ENCODE data around the gene OR51V1.
"Not testable (repeated sequence)": the region's sequence is repeated elsewhere in the genome, so short reads cannot be mapped to it uniquely, and the experiment has no call there.

The OR51V1 gene

DNA sequence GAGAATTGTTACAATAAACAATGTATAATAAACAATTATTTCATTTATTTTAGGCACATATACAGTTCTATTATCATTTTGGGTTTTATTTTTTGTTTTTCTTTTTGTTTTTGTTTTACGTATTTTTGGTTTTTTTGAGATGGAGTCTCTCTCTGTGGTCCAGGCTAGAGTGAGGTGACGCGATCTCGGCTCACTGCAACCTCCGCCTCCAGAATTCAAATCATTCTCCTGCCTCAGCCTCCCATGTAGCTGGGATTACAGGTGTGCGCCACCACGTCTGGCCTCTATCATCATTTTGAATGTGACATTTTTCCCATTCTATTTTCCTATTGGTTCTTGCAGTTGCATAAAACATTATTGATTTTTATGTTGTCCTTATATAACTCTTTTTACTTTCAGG is 25.5 kb downstream of the OR51V1 start:
- Histone ChIP-seq H2AFZ (ENCODE audit: low read length) (no peak overlapping the region), H3K4me2 (ENCODE audit: low read length) (no peak overlapping the region), H3K9me2 (ENCODE audit: low read depth, low read length) (no peaks in the 10 kb centered on the region), H3K36me3 (ENCODE audit: insufficient read depth, low read length) (no peaks in the 10 kb centered on the region), H3K27me3 (ENCODE audit: insufficient read depth, low read length) (no peaks in the 10 kb centered on the region), H3K9me3 (ENCODE audit: low read length) (no peaks in the 10 kb centered on the region), H3K9ac (ENCODE audit: low read length) (no peak overlapping the region), H4K20me1 (ENCODE audit: insufficient read depth, low read length) (no peaks in the 10 kb centered on the region), H3K4me1 (ENCODE audit: insufficient read depth, low read length, severe bottlenecking) (no peaks in the 10 kb centered on the region), H3K27ac (ENCODE audit: low read depth, low read length, poor library complexity, severe bottlenecking) (no peak overlapping the region), H3K79me2 (ENCODE audit: insufficient read depth, low read length) (no peaks in the 10 kb centered on the region), H3F3A (ENCODE audit: insufficient read depth, low read length) (no peaks in the 10 kb centered on the region), H3K4me3 (ENCODE audit: low read depth, low read length, poor library complexity, severe bottlenecking) (no peak overlapping the region)
- TF ChIP-seq, protein P1, sequence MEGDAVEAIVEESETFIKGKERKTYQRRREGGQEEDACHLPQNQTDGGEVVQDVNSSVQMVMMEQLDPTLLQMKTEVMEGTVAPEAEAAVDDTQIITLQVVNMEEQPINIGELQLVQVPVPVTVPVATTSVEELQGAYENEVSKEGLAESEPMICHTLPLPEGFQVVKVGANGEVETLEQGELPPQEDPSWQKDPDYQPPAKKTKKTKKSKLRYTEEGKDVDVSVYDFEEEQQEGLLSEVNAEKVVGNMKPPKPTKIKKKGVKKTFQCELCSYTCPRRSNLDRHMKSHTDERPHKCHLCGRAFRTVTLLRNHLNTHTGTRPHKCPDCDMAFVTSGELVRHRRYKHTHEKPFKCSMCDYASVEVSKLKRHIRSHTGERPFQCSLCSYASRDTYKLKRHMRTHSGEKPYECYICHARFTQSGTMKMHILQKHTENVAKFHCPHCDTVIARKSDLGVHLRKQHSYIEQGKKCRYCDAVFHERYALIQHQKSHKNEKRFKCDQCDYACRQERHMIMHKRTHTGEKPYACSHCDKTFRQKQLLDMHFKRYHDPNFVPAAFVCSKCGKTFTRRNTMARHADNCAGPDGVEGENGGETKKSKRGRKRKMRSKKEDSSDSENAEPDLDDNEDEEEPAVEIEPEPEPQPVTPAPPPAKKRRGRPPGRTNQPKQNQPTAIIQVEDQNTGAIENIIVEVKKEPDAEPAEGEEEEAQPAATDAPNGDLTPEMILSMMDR (IDR thresholded peaks at IDR 0.05; ENCODE audit: low read length): no peak
- no peak for TF ChIP-seq EZH2 (IDR thresholded peaks at IDR 0.05; ENCODE audit: borderline replicate concordance, low read length)

DNA sequence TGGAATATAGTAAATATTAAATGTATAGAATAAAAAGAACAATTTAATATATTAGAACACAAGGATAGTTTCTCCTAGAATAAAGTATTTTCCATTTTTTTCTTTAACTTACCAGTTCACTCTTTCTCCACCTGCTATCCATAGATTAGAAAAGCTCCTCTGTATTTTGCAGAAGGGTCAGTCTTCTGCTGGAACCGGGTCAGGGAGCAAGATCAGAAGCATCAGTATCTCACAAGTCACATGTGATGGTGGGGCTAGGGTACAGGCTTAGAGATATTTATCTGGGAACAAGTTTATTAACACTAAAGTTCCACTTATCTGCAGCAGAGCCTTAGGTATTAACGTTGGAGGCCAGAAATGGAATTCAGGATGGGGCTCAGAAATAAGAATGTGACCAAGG is 28.6 kb downstream of the OR51V1 start:
- no peak for TF ChIP-seq EZH2 (IDR thresholded peaks at IDR 0.05; ENCODE audit: borderline replicate concordance, low read length)
- TF ChIP-seq, protein P1 (IDR thresholded peaks at IDR 0.05; ENCODE audit: low read length): no peak
- Histone ChIP-seq H3K9me2 (ENCODE audit: low read depth, low read length) (no peaks in the 10 kb centered on the region), H3K36me3 (ENCODE audit: insufficient read depth, low read length) (no peaks in the 10 kb centered on the region), H3F3A (ENCODE audit: insufficient read depth, low read length) (no peaks in the 10 kb centered on the region), H3K4me1 (ENCODE audit: insufficient read depth, low read length, severe bottlenecking) (no peaks in the 10 kb centered on the region), H4K20me1 (ENCODE audit: insufficient read depth, low read length) (no peaks in the 10 kb centered on the region), H3K27me3 (ENCODE audit: insufficient read depth, low read length) (no peaks in the 10 kb centered on the region), H3K27ac (ENCODE audit: low read depth, low read length, poor library complexity, severe bottlenecking) (no peak overlapping the region), H3K4me3 (ENCODE audit: low read depth, low read length, poor library complexity, severe bottlenecking) (no peak overlapping the region), H3K4me2 (ENCODE audit: low read length) (no peak overlapping the region), H2AFZ (ENCODE audit: low read length) (no peak overlapping the region), H3K9me3 (ENCODE audit: low read length) (no peaks in the 10 kb centered on the region), H3K9ac (ENCODE audit: low read length) (no peak overlapping the region), H3K79me2 (ENCODE audit: insufficient read depth, low read length) (no peaks in the 10 kb centered on the region)

DNA sequence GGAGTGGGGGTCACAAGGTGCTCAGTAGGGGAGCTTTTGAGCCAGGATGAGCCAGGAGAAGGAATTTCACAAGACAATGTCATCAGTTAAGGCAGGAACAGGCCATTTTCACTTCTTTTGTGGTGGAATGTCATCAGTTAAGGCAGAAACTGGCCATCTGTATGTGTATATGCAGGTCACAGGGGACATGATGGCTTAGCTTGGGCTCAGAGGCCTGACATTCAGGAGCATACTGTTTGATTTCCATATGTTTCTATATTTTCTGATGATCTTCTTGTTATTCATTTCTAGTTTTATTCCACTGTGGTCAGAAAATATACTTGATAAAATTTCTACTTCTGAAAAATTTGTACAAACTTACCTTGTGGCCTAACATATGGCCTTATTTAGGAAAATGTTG is 34.6 kb downstream of the OR51V1 start:
- not testable (repeated sequence) for H3F3A ChIP-seq (ENCODE audit: insufficient read depth, low read length); H3K27ac ChIP-seq (ENCODE audit: low read depth, low read length, poor library complexity, severe bottlenecking); H3K4me2 ChIP-seq (ENCODE audit: low read length); H3K79me2 ChIP-seq (ENCODE audit: insufficient read depth, low read length); H3K36me3 ChIP-seq (ENCODE audit: insufficient read depth, low read length); H3K27me3 ChIP-seq (ENCODE audit: insufficient read depth, low read length); H4K20me1 ChIP-seq (ENCODE audit: insufficient read depth, low read length); H3K9me3 ChIP-seq (ENCODE audit: low read length); H3K9ac ChIP-seq (ENCODE audit: low read length); H3K4me1 ChIP-seq (ENCODE audit: insufficient read depth, low read length, severe bottlenecking); H3K4me3 ChIP-seq (ENCODE audit: low read depth, low read length, poor library complexity, severe bottlenecking); H3K9me2 ChIP-seq (ENCODE audit: low read depth, low read length); H2AFZ ChIP-seq (ENCODE audit: low read length)

DNA sequence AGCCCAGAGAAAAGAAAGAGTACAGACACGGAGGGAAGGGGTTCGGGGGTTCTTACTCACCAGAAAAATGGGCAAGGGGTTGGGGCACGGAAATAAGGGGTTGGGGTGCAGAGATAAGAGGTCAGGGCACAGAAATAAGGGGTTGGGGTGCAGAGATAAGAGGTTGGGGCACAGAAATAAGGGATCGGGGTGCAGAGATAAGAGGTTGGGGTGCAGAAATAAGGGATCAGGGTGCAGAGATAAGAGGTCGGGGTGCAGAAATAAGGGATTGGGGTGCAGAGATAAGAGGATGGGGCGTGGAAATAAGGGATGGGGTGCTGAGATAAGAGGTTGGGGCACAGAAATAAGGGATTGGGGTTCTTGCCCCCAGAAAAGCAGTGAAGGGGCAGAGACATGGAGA is 35.7 kb downstream of the OR51V1 start:
- not testable (repeated sequence) for H3K4me2 ChIP-seq (ENCODE audit: low read length); H3K9me3 ChIP-seq (ENCODE audit: low read length); H4K20me1 ChIP-seq (ENCODE audit: insufficient read depth, low read length); H3K27me3 ChIP-seq (ENCODE audit: insufficient read depth, low read length); H3K4me3 ChIP-seq (ENCODE audit: low read depth, low read length, poor library complexity, severe bottlenecking); H3K9ac ChIP-seq (ENCODE audit: low read length); H3K4me1 ChIP-seq (ENCODE audit: insufficient read depth, low read length, severe bottlenecking); H3K27ac ChIP-seq (ENCODE audit: low read depth, low read length, poor library complexity, severe bottlenecking); H2AFZ ChIP-seq (ENCODE audit: low read length); H3K9me2 ChIP-seq (ENCODE audit: low read depth, low read length); H3F3A ChIP-seq (ENCODE audit: insufficient read depth, low read length); H3K36me3 ChIP-seq (ENCODE audit: insufficient read depth, low read length); H3K79me2 ChIP-seq (ENCODE audit: insufficient read depth, low read length)

DNA sequence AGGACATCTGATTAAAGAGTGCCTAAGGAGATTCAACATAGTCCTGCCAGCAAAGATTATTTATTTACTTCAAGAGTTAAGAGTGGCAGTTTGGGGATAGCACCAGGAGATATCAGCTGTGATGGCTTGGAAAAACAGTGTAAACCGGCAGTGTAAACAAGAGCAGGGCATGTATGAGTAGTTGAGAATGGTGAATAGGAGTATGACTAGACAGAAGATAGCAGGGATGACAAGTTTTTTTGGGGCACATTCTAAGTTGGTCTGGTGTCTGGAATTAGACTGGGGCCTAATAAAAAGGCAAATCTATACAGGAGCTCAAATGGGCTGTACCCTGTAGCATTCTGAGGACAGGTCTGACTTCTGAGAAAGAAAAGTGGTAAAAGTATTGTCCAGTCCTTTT is 39.4 kb downstream of the OR51V1 start:
- H3K4me1 ChIP-seq (ENCODE audit: insufficient read depth, low read length, severe bottlenecking); H4K20me1 ChIP-seq (ENCODE audit: insufficient read depth, low read length); H3K27me3 ChIP-seq (ENCODE audit: insufficient read depth, low read length); H3K9me2 ChIP-seq (ENCODE audit: low read depth, low read length); H2AFZ ChIP-seq (ENCODE audit: low read length); H3K4me2 ChIP-seq (ENCODE audit: low read length); H3K79me2 ChIP-seq (ENCODE audit: insufficient read depth, low read length); H3K4me3 ChIP-seq (ENCODE audit: low read depth, low read length, poor library complexity, severe bottlenecking); H3K27ac ChIP-seq (ENCODE audit: low read depth, low read length, poor library complexity, severe bottlenecking); H3F3A ChIP-seq (ENCODE audit: insufficient read depth, low read length); H3K9ac ChIP-seq (ENCODE audit: low read length); H3K36me3 ChIP-seq (ENCODE audit: insufficient read depth, low read length); H3K9me3 ChIP-seq (ENCODE audit: low read length): not testable (repeated sequence)

DNA sequence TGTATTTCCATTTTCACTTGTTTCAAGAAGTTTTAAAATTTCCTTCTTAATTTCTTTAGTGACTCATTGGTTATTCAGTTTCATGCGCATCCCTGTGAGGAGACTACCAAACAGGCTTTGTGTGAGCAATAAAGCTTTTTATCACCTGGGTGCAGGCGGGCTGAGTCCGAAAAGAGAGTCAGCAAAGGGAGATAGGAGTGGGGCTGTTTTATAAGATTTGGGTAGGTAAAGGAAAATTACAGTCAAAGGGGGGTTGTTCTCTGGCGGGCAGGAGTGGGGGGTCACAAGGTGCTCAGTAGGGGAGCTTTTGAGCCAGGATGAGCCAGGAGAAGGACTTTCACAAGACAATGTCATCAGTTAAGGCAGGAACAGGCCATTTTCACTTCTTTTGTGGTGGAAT is 40.3 kb downstream of the OR51V1 start:
- H3K4me1 ChIP-seq (ENCODE audit: insufficient read depth, low read length, severe bottlenecking); H3K4me2 ChIP-seq (ENCODE audit: low read length); H3K79me2 ChIP-seq (ENCODE audit: insufficient read depth, low read length); H2AFZ ChIP-seq (ENCODE audit: low read length); H4K20me1 ChIP-seq (ENCODE audit: insufficient read depth, low read length); H3K9ac ChIP-seq (ENCODE audit: low read length); H3K27me3 ChIP-seq (ENCODE audit: insufficient read depth, low read length); H3K36me3 ChIP-seq (ENCODE audit: insufficient read depth, low read length); H3K9me3 ChIP-seq (ENCODE audit: low read length); H3K4me3 ChIP-seq (ENCODE audit: low read depth, low read length, poor library complexity, severe bottlenecking); H3K9me2 ChIP-seq (ENCODE audit: low read depth, low read length); H3F3A ChIP-seq (ENCODE audit: insufficient read depth, low read length); H3K27ac ChIP-seq (ENCODE audit: low read depth, low read length, poor library complexity, severe bottlenecking): not testable (repeated sequence)
